Thyroid gland (tissue), 4 donors: ENCODE data around the gene C1orf232.

Experiments used
- POLR2A ChIP-seq, 2 donors: fragments of 450-650 bp; IDR thresholded peaks; one replicate each; pipeline ENCODE4 v1.6.1; 2017; ENCODE audit warnings: antibody characterized with exemption in 2 of 2, mild to moderate bottlenecking in 2 of 2, moderate library complexity in 1 of 2
- TF ChIP-seq, protein P1 (sequence below), 6 experiments: fragments of 200-600 bp in 3 of 6; fragments of 450-650 bp in 3 of 6; sonication (generic) in 3 of 6; IDR thresholded peaks; one replicate each; pipeline ENCODE4 v1.5.1; 2016 to 2019; ENCODE audit warnings: antibody characterized with exemption in 6 of 6, mild to moderate bottlenecking in 2 of 6, inconsistent platforms in 1 of 6, moderate library complexity in 1 of 6

DNA sequence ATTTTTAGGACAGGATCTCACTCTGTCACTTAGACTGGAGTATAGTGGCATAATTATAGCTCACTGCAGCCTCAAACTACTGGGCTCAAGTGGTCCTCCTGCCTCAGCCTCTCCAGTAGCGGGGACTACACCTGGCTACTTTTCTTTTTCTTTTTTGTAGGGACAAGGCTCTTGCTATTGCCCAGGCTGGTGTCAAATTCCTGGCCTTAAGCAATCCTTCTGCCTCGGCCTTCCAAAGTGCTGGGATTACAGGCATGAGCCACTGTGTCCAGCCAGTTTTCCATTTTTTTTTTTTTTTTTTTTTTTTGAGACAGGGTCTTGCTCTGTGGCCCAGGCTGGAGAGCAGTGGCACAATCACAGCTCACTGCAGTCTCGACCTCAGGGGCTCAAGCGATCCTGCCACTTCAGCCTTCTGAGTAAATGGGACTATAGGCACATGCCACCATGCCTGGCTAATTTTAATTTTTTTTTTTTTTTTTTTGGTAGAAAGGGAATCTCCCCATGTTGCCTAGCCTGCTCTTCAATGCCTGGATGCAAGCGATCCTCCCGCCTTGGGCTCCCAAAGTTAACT is 44.7 kb upstream of the C1orf232 start:
- no peak for TF ChIP-seq POLR2A (IDR thresholded peaks at IDR 0.05)
- TF ChIP-seq, protein P1, sequence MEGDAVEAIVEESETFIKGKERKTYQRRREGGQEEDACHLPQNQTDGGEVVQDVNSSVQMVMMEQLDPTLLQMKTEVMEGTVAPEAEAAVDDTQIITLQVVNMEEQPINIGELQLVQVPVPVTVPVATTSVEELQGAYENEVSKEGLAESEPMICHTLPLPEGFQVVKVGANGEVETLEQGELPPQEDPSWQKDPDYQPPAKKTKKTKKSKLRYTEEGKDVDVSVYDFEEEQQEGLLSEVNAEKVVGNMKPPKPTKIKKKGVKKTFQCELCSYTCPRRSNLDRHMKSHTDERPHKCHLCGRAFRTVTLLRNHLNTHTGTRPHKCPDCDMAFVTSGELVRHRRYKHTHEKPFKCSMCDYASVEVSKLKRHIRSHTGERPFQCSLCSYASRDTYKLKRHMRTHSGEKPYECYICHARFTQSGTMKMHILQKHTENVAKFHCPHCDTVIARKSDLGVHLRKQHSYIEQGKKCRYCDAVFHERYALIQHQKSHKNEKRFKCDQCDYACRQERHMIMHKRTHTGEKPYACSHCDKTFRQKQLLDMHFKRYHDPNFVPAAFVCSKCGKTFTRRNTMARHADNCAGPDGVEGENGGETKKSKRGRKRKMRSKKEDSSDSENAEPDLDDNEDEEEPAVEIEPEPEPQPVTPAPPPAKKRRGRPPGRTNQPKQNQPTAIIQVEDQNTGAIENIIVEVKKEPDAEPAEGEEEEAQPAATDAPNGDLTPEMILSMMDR (IDR thresholded peaks at IDR 0.05), result no peak
